Spleen (tissue), 11 donors: ENCODE results near the gene BCLAF1. TPM values are rescaled to one million over a fixed set of nuclear protein-coding genes. Genes with fewer than 3 reads are reported as not detected.

Experiments used
- DNase-seq: peaks from one replicate; pipeline ENCODE4 v3.0.0-alpha.2; 2020
- H3K27ac ChIP-seq, 8 donors: fragments of 200-600 bp; sonication (generic) in 7 of 8; 1 replicate in 4 of 8; 2 replicates in 4 of 8; pipeline versions ENCODE4 v1.5.0 to v1.8.0; 2016 to 2021; ENCODE audit warnings: inconsistent platforms in 4 of 8, mild to moderate bottlenecking in 4 of 8, moderate library complexity in 1 of 8
- H3K27me3 ChIP-seq, 7 donors: fragments of 200-600 bp; sonication (generic) in 6 of 7; replicated peaks in 1 of 7; 1 replicate in 4 of 7; 2 replicates in 3 of 7; pipeline versions ENCODE4 v1.5.0 to v1.8.0; 2016 to 2021; ENCODE audit warnings: inconsistent platforms in 3 of 7, mild to moderate bottlenecking in 1 of 7
- H3K36me3 ChIP-seq, 6 donors: fragments of 200-600 bp; sonication (generic) in 5 of 6; 1 replicate in 4 of 6; 2 replicates in 2 of 6; pipeline versions ENCODE4 v1.5.0 to v1.8.0; 2016 to 2021; ENCODE audit warnings: inconsistent platforms in 2 of 6
- H3K4me1 ChIP-seq, 6 donors: fragments of 200-600 bp; sonication (generic) in 5 of 6; 1 replicate in 3 of 6; 2 replicates in 3 of 6; pipeline versions ENCODE4 v1.5.0 to v1.8.0; 2016 to 2021; ENCODE audit warnings: inconsistent platforms in 3 of 6
- H3K4me3 ChIP-seq, 8 donors: fragments of 200-600 bp; sonication (generic) in 7 of 8; 1 replicate in 4 of 8; 2 replicates in 4 of 8; pipeline versions ENCODE4 v1.5.0 to v1.8.0; 2016 to 2021; ENCODE audit warnings: inconsistent platforms in 4 of 8, mild to moderate bottlenecking in 4 of 8, moderate library complexity in 2 of 8
- H3K9me3 ChIP-seq, 8 donors: fragments of 200-600 bp; sonication (generic) in 7 of 8; 1 replicate in 4 of 8; 2 replicates in 4 of 8; pipeline versions ENCODE4 v1.5.0 to v1.8.0; 2016 to 2021; ENCODE audit warnings: inconsistent platforms in 4 of 8
- POLR2A ChIP-seq, 3 donors: fragments of 450-650 bp; IDR thresholded peaks; one replicate each; pipeline ENCODE4 v1.5.1; 2017; ENCODE audit warnings: antibody characterized with exemption in 3 of 3, mild to moderate bottlenecking in 1 of 3
- POLR2AphosphoS5 ChIP-seq, 3 donors: sonication (generic); formaldehyde crosslinking; IDR thresholded peaks; one replicate each; pipeline ENCODE4 v1.5.1; 2017; ENCODE audit warnings: antibody characterized with exemption in 3 of 3
- WGBS, 5 donors: extraction: QIAGEN DNeasy Blood & Tissue Kit in 3 of 5; methylation state at CpG; one replicate each; pipeline versions ENCODE4 v1.1.5 to v1.1.7; 2013 to 2018; 5-methylcytosine and 5-hydroxymethylcytosine counted together
- intact Hi-C: fragments of 100-400 bp; cut with DNase I; formaldehyde crosslinking; loops from one replicate; pipeline ENCODE4 v1.15.0; 2023; ENCODE audit warnings: low total_unique reads
- polyA plus RNA-seq, 3 donors: library from polyadenylated mRNA; stranded (reverse); fragments of 200-250 nt; gene quantifications; one replicate each; pipeline ENCODE4 v1.2.1, GENCODE V29; 2013
- total RNA-seq, 7 donors: library from RNA; depleted of rRNA in 3 of 7; stranded (reverse); fragments of >200 nt in 3 of 7; fragmentation: NEBNext Ultra II Directional in 4 of 7; extraction: Animal tissue kit (Norgen Biotek cat#: 25700) in 4 of 7; gene quantifications; one replicate each; pipeline versions ENCODE4 v1.1.0 to v1.2.1, GENCODE V29; 2016 to 2021
- TF ChIP-seq, protein P1 (sequence below), 11 experiments: fragments of 200-600 bp in 7 of 11; fragments of 450-650 bp in 4 of 11; sonication (generic) in 4 of 11; IDR thresholded peaks in 8 of 11; conservative IDR thresholded peaks in 3 of 11; 1 replicate in 7 of 11; 2 replicates in 4 of 11; pipeline versions ENCODE4 v1.4.0 to v1.8.0; 2016 to 2021; ENCODE audit warnings: antibody characterized with exemption in 11 of 11, inconsistent platforms in 4 of 11, mild to moderate bottlenecking in 1 of 11
- donor health status: healthy with polysubstance abuse.
- donor health status: DM: no; HTN: no; CAD: no; lungs with moderate emphysema.
- donor health status: DM: no; HTN: no; CAD: no.
- donor health status: Bipolar disorder and iron deficiency.
- donor health status: healthy.
- donor health status: DM: no; HTN: no; CAD: no.
- donor health status: DM: yes; HTN: yes; CAD: no.

BCLAF1 gene
- total and polyA plus RNA-seq, 10 donors, result 22.9 to 228 (median 170) TPM

DNA sequence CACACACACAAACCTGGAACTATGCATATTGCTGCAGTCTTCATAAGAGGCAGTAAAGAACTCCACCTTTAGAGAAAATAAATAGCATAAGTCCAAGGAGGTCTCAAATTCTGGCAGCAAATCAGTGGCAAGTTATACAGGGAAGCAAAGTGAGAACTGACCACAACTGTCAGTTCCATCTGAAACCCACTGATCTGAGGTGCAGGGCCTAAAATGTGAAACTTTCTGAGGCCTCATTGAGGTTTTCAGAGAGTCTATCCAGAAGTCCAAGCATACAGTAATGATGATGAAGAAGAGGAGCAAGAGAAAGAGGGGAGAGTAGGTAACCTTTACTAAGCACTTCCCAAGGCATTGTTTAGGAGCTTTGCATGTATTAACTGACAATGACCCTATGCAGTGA lies 75.8 kb downstream of the BCLAF1 start:
- intact Hi-C loops, result no loop called here
- no peak overlapping the region for H3K27ac ChIP-seq
- no peaks in the 10 kb centered on the region for H3K4me1 ChIP-seq
- no peaks in the 10 kb centered on the region for H3K36me3 ChIP-seq
- H3K9me3 ChIP-seq, result peaks cover 0 to under 1% (median 0%) of the 10 kb centered on the region in 8 donors
- DNase-seq, result no peak
- H3K27me3 ChIP-seq, result no peaks in the 10 kb centered on the region
- no peak for TF ChIP-seq POLR2AphosphoS5 (IDR thresholded peaks at IDR 0.05)
- no peak for TF ChIP-seq POLR2A (IDR thresholded peaks at IDR 0.05)
- TF ChIP-seq, protein P1, sequence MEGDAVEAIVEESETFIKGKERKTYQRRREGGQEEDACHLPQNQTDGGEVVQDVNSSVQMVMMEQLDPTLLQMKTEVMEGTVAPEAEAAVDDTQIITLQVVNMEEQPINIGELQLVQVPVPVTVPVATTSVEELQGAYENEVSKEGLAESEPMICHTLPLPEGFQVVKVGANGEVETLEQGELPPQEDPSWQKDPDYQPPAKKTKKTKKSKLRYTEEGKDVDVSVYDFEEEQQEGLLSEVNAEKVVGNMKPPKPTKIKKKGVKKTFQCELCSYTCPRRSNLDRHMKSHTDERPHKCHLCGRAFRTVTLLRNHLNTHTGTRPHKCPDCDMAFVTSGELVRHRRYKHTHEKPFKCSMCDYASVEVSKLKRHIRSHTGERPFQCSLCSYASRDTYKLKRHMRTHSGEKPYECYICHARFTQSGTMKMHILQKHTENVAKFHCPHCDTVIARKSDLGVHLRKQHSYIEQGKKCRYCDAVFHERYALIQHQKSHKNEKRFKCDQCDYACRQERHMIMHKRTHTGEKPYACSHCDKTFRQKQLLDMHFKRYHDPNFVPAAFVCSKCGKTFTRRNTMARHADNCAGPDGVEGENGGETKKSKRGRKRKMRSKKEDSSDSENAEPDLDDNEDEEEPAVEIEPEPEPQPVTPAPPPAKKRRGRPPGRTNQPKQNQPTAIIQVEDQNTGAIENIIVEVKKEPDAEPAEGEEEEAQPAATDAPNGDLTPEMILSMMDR (IDR thresholded peaks at IDR 0.05 in 8 of 11, conservative IDR thresholded peaks at IDR 0.05 in 3 of 11), result no peak
- no peak overlapping the region for H3K4me3 ChIP-seq

DNA sequence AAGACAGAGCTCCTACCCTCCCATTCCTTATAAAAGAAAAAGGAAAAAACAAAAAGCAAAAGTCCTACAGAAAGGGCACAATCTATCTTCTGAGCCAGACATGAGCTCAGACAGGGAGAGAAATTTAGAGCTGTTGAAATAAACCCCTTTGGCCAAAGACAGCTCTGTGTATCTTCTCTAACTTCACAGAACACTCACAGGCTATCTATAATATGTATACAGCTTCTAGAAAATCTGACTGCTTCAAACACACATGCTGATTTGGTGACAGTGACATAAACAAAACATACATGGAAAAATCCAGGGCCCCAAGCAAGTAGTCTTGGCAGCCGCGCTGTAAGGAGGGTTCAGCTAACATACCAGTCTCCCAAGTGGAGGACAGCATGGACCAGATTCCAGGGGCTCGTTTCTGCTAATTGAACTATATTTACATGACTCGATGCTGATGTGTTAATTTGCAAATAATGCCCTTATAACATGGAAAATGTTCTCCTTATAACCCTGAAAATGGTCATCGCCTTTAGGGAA lies 76.6 kb downstream of the BCLAF1 start:
- intact Hi-C loops, result no loop called here
- no peaks in the 10 kb centered on the region for H3K36me3 ChIP-seq
- DNase-seq, result no peak
- no peak for TF ChIP-seq POLR2AphosphoS5 (IDR thresholded peaks at IDR 0.05)
- WGBS, 5 donors, result 78 to 94% (median 88%) methylated on average over 5 of the region's 5 CpGs
- H3K4me1 ChIP-seq, result no peaks in the 10 kb centered on the region
- no peak overlapping the region for H3K27ac ChIP-seq
- H3K4me3 ChIP-seq, result no peak overlapping the region
- H3K9me3 ChIP-seq, result no peaks in the 10 kb centered on the region
- H3K27me3 ChIP-seq, result no peaks in the 10 kb centered on the region

DNA sequence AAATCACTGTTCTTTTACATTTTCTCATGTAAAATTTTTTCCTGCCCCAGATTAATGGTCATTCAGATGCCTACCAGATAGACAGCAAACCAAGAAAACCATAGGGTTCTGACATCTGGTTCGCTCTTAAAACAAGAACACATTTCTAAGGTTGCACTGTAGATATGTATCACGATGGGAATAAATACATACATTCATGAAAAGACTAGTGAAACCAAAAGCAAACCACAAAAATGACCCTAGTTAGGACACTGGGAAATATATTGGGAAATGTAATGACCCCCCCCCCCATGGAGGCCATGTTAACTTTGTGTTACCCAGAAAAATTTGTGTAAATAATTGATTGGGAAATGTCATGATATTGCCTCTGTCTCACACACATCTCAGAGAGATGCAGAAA lies 77.0 kb downstream of the BCLAF1 start:
- H3K27ac ChIP-seq, result no peak overlapping the region
- H3K9me3 ChIP-seq, result no peaks in the 10 kb centered on the region
- TF ChIP-seq, protein P1 (IDR thresholded peaks at IDR 0.05 in 8 of 11, conservative IDR thresholded peaks at IDR 0.05 in 3 of 11), result no peak
- TF ChIP-seq POLR2AphosphoS5 (IDR thresholded peaks at IDR 0.05) (no peak), POLR2A (IDR thresholded peaks at IDR 0.05) (no peak)
- intact Hi-C loops, result no loop called here
- no peak overlapping the region for H3K4me3 ChIP-seq
- no peaks in the 10 kb centered on the region for H3K4me1 ChIP-seq
- H3K36me3 ChIP-seq, result no peaks in the 10 kb centered on the region
- WGBS, 5 donors, result 88 to 94% (median 92%) methylated on average over 2 of the region's 2 CpGs
- no peaks in the 10 kb centered on the region for H3K27me3 ChIP-seq
- DNase-seq, result no peak

- no peak for TF ChIP-seq POLR2AphosphoS5 (IDR thresholded peaks at IDR 0.05)
- no peak for TF ChIP-seq POLR2A (IDR thresholded peaks at IDR 0.05)
- TF ChIP-seq, protein P1 (IDR thresholded peaks at IDR 0.05 in 8 of 11, conservative IDR thresholded peaks at IDR 0.05 in 3 of 11), result no peak
- WGBS, 5 donors, result 84 to 93% (median 91%) methylated on average over 13 of the region's 13 CpGs
- DNase-seq, result no peak
- Histone ChIP-seq H3K36me3 (no peaks in the 10 kb centered on the region), H3K4me1 (no peaks in the 10 kb centered on the region), H3K27me3 (no peaks in the 10 kb centered on the region), H3K4me3 (no peak overlapping the region), H3K9me3 (no peaks in the 10 kb centered on the region), H3K27ac (no peak overlapping the region)
- intact Hi-C loops, result no loop called here
These were observed 79.1 kb downstream of the BCLAF1 start for GRCh38 chr6:136210398-136211165.
